Stimulated activated CD4-positive, alpha-beta T cell treated with anti-CD3 and anti-CD28 coated beads, TNF-alpha, amount 100 ng/mL, for 1 hour (primary cell): ENCODE results near the gene TRAPPC2L.

Source experiments
- DNase-seq, 3 donors: peaks; one replicate each; pipeline ENCODE4 v3.0.0-alpha.2; 2020; ENCODE audit warnings: low read depth in 3 of 3, low spot score in 1 of 3

TRAPPC2L gene

DNA sequence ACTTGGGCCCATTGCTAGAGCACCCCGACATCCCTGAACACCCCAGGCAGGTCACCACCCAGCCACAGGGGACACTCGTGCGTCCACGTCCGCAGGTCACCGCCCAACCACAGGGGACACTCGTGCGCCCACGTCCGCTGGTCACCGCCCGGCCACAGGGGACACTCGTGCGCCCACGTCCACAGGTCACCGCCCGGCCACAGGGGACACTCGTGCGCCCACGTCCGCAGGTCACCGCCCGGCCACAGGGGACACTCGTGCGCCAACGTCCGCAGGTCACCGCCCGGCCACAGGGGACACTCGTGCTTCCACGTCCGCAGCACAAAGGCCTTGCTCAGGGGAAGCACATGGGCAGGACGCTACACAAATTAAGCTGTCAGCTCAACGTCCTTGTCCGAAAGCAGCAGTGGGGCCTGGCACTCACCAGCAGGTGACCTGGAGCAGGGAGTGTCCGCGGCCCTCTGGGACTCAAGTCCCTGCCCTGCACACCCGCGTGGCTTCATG is 17.8 kb upstream of the TRAPPC2L start:
- no peak for DNase-seq

GRCh38 chr16:88839745-88840599 is 17.0 kb upstream of the TRAPPC2L start:
- DNase-seq, result no peak

DNA sequence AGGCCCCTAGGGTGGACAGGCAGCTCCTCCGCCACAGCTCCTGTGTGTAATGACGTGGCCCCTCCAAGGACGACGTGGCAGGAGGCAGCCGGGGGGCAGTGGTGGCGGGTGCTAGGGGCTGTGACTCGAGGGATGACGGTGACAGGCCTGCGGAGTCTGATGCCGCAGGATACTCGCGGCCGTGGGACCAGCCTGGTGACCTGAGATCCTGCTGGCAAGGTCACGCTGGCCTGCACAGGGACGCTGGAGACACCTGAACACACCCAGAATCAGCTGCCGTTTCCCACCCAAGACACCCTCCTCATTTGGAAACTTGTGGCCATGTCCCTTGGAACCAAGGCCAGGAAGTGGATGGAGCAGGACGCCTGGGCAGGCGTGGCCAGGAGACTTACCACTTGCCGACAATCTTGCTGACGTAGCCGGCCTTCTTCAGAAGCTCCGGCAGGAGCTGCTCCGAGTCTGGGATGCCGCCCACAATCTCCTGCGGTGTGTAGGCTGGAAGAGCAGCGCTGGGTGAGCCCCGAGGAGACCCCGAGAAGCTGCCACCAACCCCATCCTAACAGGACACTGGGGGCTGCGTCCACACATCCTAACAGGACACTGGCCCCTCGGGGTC is 16.2 kb upstream of the TRAPPC2L start:
- DNase-seq, result no peak

DNA sequence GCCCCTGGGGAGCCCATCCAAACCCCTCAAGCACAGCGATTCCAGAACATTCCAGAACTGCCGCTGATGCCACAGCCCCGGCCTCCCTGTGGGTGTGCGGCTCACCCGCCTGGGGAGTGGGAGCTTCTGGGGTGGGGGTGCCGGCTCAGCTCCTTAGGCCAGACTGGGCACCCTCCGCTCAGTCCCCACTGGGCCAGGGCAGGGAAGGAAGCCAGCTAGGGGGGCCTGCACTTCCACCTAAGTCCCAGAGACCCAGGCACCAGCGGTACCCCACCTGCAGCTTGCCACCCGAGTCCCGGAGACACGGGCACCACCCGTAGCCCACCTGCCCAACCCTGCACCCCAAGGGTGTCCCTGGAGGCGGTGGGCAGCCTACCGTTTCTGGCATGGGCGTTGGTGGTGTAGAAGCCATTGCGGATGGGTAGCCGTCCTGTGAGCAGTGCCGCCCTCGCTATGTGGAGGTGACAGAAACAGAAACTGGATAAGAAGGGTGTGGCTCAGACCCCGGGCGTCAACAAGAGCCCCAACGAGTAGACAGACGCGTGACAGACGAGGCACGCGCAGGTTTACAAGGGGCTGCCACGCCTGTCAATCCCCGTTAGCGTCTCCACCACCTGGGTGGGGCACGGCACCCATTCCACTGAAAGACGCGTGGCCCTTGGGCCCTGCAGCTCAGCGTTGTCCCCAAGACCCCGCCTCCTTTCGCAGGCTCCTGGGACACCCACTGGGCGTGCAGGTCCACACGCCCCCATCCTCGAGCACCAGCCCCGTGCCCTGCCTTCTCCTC is 15.2 kb upstream of the TRAPPC2L start:
- DNase-seq, result no peak

DNA sequence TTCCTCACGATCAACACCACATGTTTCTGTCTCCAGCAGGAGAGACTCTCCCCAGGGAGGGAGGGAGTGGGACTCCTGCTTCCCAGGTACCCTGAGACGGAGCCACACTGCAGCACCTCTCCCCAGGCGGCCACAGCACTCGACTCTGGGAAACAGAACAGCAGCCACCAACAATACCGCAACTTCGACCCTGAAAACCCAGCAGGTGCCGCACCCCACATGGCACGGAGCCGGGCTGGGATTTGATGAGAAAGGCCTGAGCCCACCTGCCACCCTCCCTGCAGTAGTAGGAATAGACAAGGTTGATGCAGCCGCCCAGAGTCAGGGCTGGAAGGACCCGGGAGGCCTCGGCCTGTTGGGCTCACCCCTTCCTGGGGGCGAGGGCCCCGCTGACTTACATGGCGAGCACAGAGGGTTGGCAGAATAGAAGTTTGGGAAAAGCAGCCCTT is 14.6 kb upstream of the TRAPPC2L start:
- DNase-seq, result no peak

- DNase-seq, result no peak
Observed at GRCh38 chr16:88842806-88843205, 14.1 kb upstream of the TRAPPC2L start.

GRCh38 chr16:88843256-88843655 is 13.7 kb upstream of the TRAPPC2L start:
- no peak for DNase-seq

DNA sequence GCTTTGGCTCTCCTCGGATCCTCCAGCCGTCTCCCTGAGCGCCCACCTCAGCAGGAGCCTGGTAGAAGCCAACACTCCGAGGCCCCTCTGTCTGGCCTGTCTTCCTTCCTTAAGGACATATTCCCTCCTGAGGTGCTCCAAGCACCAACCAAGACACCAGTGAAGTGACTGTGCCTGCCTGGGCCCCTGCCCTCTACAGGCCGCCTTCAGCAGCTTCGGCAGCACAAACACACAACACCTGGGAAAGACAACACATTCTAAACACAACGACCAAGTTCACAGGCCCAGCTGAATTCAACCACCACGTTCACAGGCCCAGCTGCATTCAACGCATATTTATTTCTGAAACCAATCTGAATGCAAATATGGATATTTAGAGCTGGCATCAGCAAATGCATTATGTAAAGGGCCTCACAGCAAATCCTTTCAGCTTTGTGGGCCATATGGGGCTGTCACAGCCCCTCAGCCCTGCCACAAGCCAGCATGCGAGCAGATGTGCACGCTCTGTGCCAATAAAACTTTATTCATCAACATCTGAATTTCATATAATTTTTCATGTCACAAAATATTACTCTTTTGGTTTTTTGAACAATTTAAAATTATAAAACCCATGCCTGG is 12.4 kb upstream of the TRAPPC2L start:
- no peak for DNase-seq

- DNase-seq, result no peak
Observed at GRCh38 chr16:88846088-88846487, 10.8 kb upstream of the TRAPPC2L start.

- no peak for DNase-seq
Observed at GRCh38 chr16:88847654-88848053, 9.3 kb upstream of the TRAPPC2L start.

GRCh38 chr16:88848557-88848956 is 8.4 kb upstream of the TRAPPC2L start:
- DNase-seq, result no peak

DNA sequence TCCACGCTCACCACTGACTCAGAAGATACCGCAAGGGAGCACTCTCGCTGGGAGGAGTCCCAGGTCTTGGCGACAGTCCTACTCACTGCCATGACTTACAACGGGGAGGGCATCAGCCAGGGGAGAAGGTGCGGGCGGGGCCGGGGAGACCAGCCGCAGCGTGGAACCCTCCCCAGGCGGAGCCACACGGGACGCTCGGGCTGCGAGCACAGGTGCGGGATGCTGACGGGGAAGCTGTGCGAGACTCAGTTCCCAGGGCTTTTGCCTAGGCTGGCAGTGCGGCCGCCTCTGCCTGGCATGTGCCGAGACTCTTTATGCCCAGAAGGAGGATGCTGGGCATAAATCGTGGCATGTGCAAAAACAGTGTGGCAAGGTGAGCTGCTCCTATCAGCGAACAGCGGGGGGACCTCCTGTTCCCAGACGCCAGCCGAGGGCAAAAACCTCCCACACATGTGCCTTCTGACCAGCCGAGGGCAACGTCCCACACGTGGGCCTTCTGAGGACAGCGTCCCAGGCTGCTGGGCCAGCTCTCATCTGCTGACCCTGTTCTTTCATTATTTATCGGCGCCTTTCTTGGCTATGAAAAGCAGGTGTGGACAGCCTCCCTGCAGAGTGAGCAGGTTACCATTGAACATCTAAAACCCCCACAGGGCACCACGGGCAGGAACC is 6.3 kb upstream of the TRAPPC2L start:
- DNase-seq, result no peak

- no peak for DNase-seq
Observed at GRCh38 chr16:88851616-88852015, 5.3 kb upstream of the TRAPPC2L start.

DNA sequence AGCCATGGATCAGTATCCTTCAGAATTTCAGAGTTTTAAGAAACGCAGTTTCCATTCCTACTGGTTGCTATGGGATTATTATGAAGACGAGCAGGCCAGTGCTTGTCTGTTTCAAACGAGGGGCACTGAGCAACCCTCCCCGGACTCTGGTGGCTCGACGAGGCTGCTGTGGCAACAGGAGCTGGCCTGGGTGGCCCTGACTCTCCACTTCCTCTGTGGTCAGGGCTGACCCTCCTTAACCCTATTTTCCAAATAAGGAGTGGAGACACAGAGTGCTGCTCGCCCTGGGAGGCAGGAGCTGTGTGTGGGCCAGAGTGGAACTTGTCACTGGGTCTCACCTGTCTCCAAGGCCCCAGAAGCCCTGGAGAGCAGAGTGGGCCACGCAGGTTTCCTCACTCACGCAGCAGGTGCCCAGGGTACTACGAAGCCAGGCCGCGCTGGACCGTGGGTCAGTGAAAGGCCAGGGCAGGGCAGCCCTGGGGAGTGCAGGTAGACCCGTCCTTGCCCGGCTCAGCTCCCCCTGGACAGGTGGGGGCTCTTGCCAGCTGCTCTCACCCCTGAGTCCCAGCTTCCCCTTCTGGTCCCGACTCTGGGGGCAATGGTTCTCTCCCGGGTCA is 3.5 kb upstream of the TRAPPC2L start:
- DNase-seq, result no peak

GRCh38 chr16:88854306-88855111 is 2.4 kb upstream of the TRAPPC2L start:
- no peak for DNase-seq

DNA sequence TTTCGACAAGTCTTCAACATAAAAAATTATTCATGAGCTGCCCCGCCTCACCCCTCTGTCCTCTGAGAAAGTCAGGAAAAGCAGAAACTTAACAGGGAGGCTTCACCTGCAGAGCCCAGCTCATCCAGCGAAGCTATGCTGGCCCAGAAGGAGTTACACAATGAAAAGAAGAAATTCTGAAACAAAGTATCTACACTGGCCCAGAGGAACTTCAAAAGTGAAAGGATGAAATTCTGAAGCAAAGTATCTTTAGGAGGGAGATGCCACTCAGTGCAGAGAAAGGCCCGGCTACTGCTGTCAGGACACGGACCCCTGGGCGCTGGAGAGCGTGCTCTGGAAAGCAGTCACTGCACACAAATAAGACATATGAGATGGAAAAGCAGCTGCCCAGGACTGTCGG is 1.8 kb upstream of the TRAPPC2L start:
- no peak for DNase-seq

DNA sequence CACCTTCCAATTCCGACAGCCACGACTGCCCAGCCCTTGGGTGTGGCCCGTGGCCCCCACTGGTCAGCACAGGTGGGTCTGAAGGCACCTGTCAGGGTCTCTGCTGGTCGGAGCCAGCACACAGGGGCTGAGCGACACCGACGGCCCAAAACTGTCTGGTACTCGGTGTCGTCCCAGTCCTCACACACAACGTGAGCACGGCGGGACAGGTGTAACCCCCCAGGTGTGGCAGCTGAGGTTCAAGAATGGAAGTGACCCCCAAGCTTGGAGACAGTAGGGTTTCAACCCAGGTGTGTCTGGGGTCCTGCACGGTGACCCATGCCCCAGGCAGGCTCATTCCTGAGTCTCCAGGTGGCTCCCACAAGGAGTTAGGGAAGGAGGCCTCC is 1.2 kb upstream of the TRAPPC2L start:
- DNase-seq, result no peak

- no peak for DNase-seq
Observed at GRCh38 chr16:88856122-88856827, 652 bp upstream of the TRAPPC2L start.
